IPS-15b (cell line): Measurements from ENCODE around the gene UBE2D1.

Experiments used
- H3K27me3 ChIP-seq: one replicate; pipeline ENCODE4 v1.6.1; 2013; ENCODE audit warnings: low read length; ENCODE audit not compliant: control insufficient read depth, insufficient read depth
- H3K36me3 ChIP-seq: one replicate; pipeline ENCODE4 v1.6.1; 2013; ENCODE audit warnings: low read length; ENCODE audit not compliant: control insufficient read depth, insufficient read depth
- H3K4me1 ChIP-seq: one replicate; pipeline ENCODE4 v1.6.1; 2013; ENCODE audit warnings: mild to moderate bottlenecking, low read length; ENCODE audit not compliant: control insufficient read depth, insufficient read depth
- H3K4me3 ChIP-seq: one replicate; pipeline ENCODE4 v1.5.1; 2013; ENCODE audit warnings: low read depth, low read length
- H3K9ac ChIP-seq: one replicate; pipeline ENCODE4 v1.6.1; 2013; ENCODE audit warnings: low read depth, mild to moderate bottlenecking, low read length
- H3K9me3 ChIP-seq: one replicate; pipeline ENCODE4 v1.6.1; 2013; ENCODE audit warnings: mild to moderate bottlenecking, low read length; ENCODE audit not compliant: control insufficient read depth, insufficient read depth

Gene UBE2D1

GRCh38 chr10:58347967-58348366 is 13.2 kb downstream of the UBE2D1 start:
- Histone ChIP-seq H3K9me3 (no peaks in the 10 kb centered on the region), H3K27me3 (no peaks in the 10 kb centered on the region), H3K4me3 (no peak overlapping the region), H3K36me3 (no peaks in the 10 kb centered on the region), H3K4me1 (peaks cover 12% of the 10 kb centered on the region), H3K9ac (no peak overlapping the region)

GRCh38 chr10:58348571-58349033 is 13.8 kb downstream of the UBE2D1 start:
- H3K4me3 ChIP-seq = no peak overlapping the region

GRCh38 chr10:58350023-58350422 is 15.2 kb downstream of the UBE2D1 start:
- H3K9ac ChIP-seq = no peak overlapping the region
- H3K4me1 ChIP-seq = peaks cover 12% of the 10 kb centered on the region
- no peaks in the 10 kb centered on the region for H3K27me3 ChIP-seq

More at GRCh38 chr10:58348571-58349033, 13.8 kb downstream of the UBE2D1 start:
- H3K9ac ChIP-seq = no peak overlapping the region
- H3K9me3 ChIP-seq = no peaks in the 10 kb centered on the region
- peaks cover 12% of the 10 kb centered on the region for H3K4me1 ChIP-seq
- no peaks in the 10 kb centered on the region for H3K36me3 ChIP-seq
- no peaks in the 10 kb centered on the region for H3K27me3 ChIP-seq

DNA sequence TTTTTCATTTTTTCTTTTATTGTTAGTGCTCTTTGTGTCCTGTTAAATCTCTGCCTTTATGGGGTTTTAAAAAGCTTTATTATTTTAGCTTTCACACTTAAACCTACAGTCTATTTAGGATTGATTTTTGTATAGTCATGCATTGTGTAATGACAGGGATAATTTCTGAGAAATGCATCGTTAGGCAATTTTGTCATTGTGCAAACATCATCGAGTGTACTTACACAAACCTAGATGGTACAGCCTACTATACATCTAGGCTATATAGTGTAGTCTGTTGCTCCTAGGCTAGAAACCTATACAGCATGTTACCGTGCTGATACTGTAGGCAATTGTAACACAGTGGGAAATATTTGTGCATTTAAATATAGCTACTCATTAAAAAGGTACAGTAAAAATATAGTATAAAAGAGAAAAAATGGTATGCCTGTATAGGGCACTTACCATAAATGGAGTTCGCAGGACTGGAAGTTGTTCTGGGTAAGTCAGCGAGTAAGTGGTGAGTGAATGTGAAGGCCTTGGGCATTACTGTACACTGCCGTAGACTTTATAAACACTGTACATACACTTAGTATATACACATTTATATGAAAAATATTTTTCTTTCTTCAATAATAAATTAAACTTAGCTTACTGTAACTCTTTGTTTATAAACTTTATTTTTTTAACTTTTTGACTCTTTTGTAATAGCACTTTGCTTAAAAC is 16.0 kb downstream of the UBE2D1 start:
- Histone ChIP-seq H3K27me3 (no peaks in the 10 kb centered on the region), H3K9ac (no peak overlapping the region), H3K4me1 (peaks cover 12% of the 10 kb centered on the region), H3K9me3 (no peaks in the 10 kb centered on the region), H3K36me3 (no peaks in the 10 kb centered on the region), H3K4me3 (no peak overlapping the region)

More at GRCh38 chr10:58350023-58350422, 15.2 kb downstream of the UBE2D1 start:
- Histone ChIP-seq H3K4me3 (no peak overlapping the region), H3K9me3 (no peaks in the 10 kb centered on the region), H3K36me3 (no peaks in the 10 kb centered on the region)

DNA sequence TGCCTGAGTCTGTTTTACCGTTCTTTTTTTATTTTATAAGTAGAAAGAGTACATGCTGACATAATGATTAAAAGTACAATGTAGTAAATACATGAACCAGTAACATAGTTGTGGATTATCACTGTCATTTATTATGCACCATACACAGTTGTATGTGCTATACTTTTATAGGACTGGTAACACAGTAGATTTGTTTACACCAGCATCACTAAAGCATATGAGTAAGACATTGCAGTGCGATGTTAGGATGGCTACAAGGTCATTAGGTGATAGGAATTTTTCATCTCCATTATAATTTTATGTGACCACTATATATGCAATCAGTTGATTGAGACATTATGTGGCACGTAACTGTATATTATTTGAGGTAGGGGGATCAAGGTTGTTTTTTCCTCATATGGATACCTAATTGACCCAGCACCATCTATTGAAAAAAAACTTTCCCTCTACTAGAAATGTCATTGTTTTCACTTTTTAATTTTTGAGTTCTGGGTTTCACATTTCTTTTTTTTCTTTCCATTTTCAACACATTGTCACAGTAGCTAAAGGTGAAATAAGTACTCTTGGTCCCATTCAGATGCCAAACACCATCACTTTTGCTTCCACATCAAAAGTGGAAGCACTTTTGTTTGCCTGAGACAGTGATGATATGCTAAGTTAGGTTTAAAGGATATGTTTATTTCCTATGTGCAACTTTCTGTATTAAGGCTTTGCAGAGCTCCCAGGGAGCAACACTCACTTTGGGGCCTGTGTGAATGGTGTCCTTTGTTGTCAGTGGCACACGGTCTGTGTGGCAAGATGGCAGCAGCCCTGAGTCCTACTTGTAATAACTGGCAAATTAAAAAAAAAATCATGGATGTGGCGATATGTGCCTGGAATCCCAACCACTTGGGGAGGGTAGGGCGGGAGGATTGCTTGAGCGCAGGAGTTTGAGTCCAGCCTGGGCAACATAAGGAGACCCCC is 17.1 kb downstream of the UBE2D1 start:
- no peaks in the 10 kb centered on the region for H3K36me3 ChIP-seq
- no peaks in the 10 kb centered on the region for H3K9me3 ChIP-seq
- H3K4me3 ChIP-seq = no peak overlapping the region
- H3K4me1 ChIP-seq = peaks cover 12% of the 10 kb centered on the region
- H3K9ac ChIP-seq = no peak overlapping the region
- no peaks in the 10 kb centered on the region for H3K27me3 ChIP-seq

DNA sequence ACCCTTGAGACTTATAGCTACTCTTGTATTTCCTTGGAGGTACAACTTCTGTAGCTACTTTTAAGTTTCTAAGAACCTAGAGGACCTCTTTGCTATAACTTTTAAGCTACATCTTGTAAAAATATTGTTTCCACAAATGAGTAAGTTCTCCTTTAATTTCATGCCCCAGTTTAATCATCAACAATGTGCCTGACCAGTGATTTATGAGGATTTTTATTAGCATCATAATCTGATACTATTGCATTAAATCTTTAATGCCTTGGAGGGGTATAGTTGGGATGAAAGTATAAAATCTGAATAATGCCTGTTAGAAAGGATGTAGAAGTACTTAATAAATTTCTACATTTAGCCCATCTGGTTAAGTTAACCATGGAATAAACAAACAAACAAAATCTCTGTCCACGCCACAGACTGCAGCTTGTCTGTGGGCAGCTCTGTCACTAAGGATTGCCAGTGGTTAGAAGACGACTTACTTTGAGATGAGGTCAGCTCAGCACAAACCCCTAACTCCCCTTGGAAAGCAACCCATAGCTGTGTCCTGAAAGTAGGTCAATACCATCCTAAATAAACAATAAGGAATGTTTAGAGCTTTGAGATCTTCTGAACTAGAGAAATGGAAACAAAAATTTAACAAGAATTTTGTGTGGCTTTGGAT is 18.3 kb downstream of the UBE2D1 start:
- Histone ChIP-seq H3K9me3 (no peaks in the 10 kb centered on the region), H3K4me3 (no peak overlapping the region), H3K36me3 (no peaks in the 10 kb centered on the region), H3K9ac (no peak overlapping the region), H3K4me1 (peaks cover 10% of the 10 kb centered on the region), H3K27me3 (no peaks in the 10 kb centered on the region)

DNA sequence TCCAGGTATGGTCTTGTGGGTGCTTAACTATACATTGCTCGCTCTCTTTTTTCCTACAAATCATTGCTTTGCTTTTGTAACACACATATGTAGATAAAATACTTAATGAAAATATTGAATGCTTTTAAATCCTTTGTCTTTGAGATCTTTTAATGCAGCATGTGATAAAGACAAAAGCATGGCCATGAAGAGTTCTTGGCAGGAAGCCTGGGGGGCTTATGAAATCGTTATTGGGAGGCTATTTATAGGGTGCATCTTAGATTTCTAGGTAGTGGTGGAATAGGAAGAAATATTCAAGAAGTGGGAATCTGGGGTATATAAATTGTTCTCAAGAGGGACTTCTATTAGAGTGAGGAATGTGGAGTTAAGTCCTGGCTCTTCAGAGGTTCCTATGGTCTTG is 21.9 kb downstream of the UBE2D1 start:
- no peaks in the 10 kb centered on the region for H3K4me1 ChIP-seq

DNA sequence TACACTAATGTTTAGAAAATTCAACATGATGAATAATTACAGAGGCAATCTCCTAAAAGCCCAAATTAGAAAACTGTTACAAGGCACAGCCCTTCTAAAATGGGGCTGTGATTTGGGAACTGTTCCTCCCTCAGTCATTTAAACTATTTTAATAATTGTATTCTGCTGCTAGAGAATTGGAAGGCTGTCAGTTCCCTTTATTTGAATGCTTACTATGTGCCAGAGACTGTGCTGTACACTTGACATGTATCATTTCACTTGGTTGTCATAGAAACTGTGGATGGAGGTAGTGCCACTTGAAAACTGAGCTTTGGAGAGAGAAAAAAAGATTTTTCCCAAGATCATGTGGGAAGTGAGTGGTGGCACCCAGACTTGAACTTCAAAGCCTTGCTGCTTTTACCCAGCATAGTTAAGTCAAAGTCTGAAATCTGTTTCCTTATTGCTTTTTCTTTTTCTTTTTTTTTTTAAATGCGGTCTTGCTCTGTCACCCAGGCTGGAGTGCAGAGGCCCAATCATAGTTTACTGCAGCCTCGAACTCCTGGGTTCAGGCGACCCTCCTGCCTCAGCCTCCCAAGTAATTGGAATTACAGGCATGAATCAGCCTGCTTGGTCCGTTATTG is 23.6 kb downstream of the UBE2D1 start:
- H3K4me3 ChIP-seq = no peak overlapping the region
- no peak overlapping the region for H3K9ac ChIP-seq
- no peaks in the 10 kb centered on the region for H3K4me1 ChIP-seq
- no peaks in the 10 kb centered on the region for H3K36me3 ChIP-seq
- H3K9me3 ChIP-seq = no peaks in the 10 kb centered on the region
- H3K27me3 ChIP-seq = no peaks in the 10 kb centered on the region

More for the DNA sequence above, 21.9 kb downstream of the UBE2D1 start:
- no peaks in the 10 kb centered on the region for H3K36me3 ChIP-seq
- no peaks in the 10 kb centered on the region for H3K27me3 ChIP-seq
- H3K9me3 ChIP-seq = no peaks in the 10 kb centered on the region
- no peak overlapping the region for H3K4me3 ChIP-seq
- no peak overlapping the region for H3K9ac ChIP-seq

GRCh38 chr10:58358947-58359346 is 24.1 kb downstream of the UBE2D1 start:
- no peaks in the 10 kb centered on the region for H3K27me3 ChIP-seq
- H3K9ac ChIP-seq = no peak overlapping the region
- no peak overlapping the region for H3K4me3 ChIP-seq
- H3K4me1 ChIP-seq = no peaks in the 10 kb centered on the region
- H3K36me3 ChIP-seq = no peaks in the 10 kb centered on the region
- no peaks in the 10 kb centered on the region for H3K9me3 ChIP-seq

DNA sequence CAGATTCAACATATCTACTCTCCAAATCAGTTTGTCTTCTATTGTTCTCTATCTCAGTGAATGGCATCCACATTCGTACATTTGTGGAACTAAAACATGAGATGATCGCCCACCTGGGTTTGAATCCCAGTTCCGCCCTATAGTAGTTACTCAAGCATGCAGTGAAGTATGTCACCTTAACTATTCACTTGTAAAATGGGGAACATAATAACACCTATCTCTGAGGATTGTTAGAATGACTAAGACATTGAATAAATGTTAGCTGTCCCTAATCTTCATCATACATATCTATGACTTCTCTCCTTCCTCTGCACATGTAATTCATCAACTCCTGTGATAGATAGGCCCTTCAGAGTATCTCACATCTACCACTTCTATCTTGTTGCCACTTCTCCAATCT is 24.7 kb downstream of the UBE2D1 start:
- H3K9me3 ChIP-seq = no peaks in the 10 kb centered on the region
- H3K4me3 ChIP-seq = no peak overlapping the region
- no peaks in the 10 kb centered on the region for H3K27me3 ChIP-seq
- H3K4me1 ChIP-seq = no peaks in the 10 kb centered on the region
- H3K36me3 ChIP-seq = no peaks in the 10 kb centered on the region
- H3K9ac ChIP-seq = no peak overlapping the region

DNA sequence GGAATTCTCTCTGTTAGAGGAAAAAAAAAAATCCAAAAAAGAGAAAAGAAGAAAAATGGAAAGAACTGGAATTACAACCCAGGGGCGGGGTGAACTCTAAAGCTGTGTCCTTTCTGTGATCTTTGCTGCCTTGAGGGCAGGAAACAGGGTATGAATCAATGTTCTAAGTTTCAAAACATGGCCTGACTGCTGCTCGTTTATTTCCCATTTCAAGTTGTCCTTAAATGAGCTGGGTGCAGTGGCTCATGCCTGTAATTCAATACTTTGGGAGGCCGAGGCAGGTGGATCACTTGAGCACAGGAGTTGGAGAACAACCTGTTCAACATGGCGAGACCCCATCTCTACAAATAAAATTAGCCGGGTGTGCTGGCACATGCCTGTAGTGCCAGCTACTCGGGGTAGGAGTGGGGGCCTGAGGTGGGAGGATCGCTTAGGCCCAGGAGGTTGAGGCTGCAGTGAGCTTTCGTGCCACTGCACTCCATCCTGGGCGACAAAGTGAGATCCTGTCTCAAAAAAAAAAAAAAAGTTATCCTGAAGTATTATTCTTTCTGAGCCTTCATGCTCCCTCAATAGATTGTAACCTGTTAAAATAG is 25.7 kb downstream of the UBE2D1 start:
- no peaks in the 10 kb centered on the region for H3K36me3 ChIP-seq
- H3K9ac ChIP-seq = no peak overlapping the region
- no peaks in the 10 kb centered on the region for H3K27me3 ChIP-seq
- no peak overlapping the region for H3K4me3 ChIP-seq
- no peaks in the 10 kb centered on the region for H3K4me1 ChIP-seq
- no peaks in the 10 kb centered on the region for H3K9me3 ChIP-seq
